ENCODE measurements around the gene LILRA1.

LILRA1 gene

GRCh38 chr19:54648129-54648528 is 54.7 kb downstream of the LILRA1 start:
- peaks cover 9% of the 10 kb centered on the region for H3K27me3 Mint-ChIP-seq (ENCODE audit: low read depth, poor library complexity)
- TF ChIP-seq CTCF (IDR thresholded peaks at IDR 0.05): no peak
- H3K4me3 Mint-ChIP-seq: no peak overlapping the region
- H3K36me3 Mint-ChIP-seq (ENCODE audit: low read depth): no peaks in the 10 kb centered on the region
- peaks cover 85% of the 10 kb centered on the region for H3K9me3 Mint-ChIP-seq
- no peak overlapping the region for H3K27ac Mint-ChIP-seq
- no peak for DNase-seq
- no peaks in the 10 kb centered on the region for H3K4me1 Mint-ChIP-seq

- DNase-seq: no peak
- H3K4me3 Mint-ChIP-seq: no peak overlapping the region
- H3K4me1 Mint-ChIP-seq: no peaks in the 10 kb centered on the region
- no peak overlapping the region for H3K27ac Mint-ChIP-seq
- H3K27me3 Mint-ChIP-seq (ENCODE audit: low read depth, poor library complexity): peaks cover 9% of the 10 kb centered on the region
- H3K36me3 Mint-ChIP-seq (ENCODE audit: low read depth): no peaks in the 10 kb centered on the region
- H3K9me3 Mint-ChIP-seq: peaks cover 83% of the 10 kb centered on the region
- no peak for TF ChIP-seq CTCF (IDR thresholded peaks at IDR 0.05)
These were observed 56.8 kb downstream of the LILRA1 start for GRCh38 chr19:54650108-54650655.

Measured in nephron progenitor cell (in vitro differentiated cells).